Kidney tubule cell (primary cell): ENCODE data around the gene IFNGR1.
A peak's percentile ranks its signal among the peaks of the same experiment; 100 is the strongest.
"Not testable (repeated sequence)": the region's sequence is repeated elsewhere in the genome, so short reads cannot be mapped to it uniquely, and the experiment has no call there.

Experiments
- DNase-seq: peaks from one replicate; pipeline ENCODE4 v3.0.0-alpha.2; 2018; ENCODE audit warnings: low spot score

The IFNGR1 gene

DNA sequence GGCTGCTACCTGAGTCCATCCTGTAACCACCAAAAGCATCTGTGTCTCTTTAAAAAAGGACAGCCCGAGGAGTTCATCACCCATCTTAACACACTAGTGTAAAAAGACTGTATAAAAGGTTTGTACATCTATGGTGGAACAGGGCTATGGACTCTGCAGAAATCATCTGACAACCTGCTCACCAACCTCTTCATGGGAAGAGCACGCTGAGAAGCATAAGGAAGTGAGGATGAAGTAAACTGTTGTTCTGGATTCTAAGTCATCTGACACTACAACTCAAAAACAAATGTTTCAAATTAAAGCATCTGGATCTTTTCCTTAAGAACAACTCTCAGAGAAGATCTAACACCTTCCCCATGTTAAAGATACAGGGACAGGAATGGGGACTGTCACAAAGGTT is 5.4 kb downstream of the IFNGR1 start:
- no peak for DNase-seq

GRCh38 chr6:137213331-137213740 is 5.8 kb downstream of the IFNGR1 start:
- DNase-seq: no peak

GRCh38 chr6:137211910-137212309 is 7.3 kb downstream of the IFNGR1 start:
- no peak for DNase-seq

DNA sequence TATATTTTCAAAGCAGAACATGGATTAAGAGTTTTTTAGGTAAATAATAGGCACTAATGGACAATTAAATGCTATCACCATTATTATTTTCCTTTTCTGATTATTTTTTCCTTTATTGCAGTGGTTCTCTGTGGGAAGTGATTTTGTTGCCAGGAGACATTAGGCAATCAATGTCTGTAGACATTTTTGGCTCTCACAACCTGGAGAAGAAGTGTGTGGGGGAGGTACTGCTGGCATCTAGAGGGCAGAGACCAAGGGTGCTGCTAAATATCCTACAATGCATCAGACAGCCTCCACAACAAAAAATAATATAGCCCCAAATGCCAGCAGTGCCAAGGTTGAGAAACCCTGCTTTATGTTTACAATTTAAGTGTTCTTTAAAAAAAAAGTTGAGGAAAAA is 8.3 kb downstream of the IFNGR1 start:
- no peak for DNase-seq

DNA sequence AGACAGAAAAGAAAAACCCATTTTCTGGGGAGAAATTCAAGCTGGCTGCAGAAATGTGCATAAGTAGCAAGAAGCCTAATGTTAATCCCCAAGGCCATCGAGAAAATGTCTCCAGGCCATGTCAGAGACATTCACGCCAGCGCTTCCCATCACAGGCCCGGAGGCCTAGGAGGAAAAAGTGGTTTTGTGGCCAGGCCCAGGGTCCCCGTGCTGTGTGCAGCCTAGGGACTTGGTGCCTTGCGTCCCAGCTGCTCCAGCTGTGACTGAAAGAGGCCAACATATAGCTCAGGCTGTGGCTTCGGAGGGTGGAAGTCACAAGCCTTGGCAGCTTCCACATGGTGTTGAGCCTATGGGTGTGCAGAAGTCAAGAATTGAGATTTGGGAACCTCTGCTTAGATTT is 10.9 kb downstream of the IFNGR1 start:
- no peak for DNase-seq

DNA sequence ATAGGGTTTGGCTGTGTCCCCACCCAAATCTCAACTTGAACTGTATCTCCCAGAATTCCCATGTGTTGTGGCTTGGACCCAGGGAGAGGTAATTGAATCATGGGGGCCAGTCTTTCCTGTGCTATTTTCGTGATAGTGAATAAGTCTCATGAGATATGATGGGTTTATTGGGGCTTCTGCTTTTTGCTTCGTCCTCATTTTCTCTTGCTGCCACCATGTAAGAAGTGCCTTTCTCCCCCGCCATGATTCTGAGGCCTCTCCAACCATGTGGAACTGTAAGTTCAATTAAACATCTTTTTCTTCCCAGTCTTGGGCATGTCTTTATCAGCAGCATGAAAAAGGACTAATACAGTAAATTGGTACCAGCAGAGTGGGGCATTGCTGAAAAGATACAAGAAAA is 11.7 kb downstream of the IFNGR1 start:
- not testable (repeated sequence) for DNase-seq

- DNase-seq: no peak
Measured at GRCh38 chr6:137206577-137206976, 12.6 kb downstream of the IFNGR1 start.

- DNase-seq: no peak
Measured at GRCh38 chr6:137203256-137203655, 15.9 kb downstream of the IFNGR1 start.

- DNase-seq: no peak
Measured at GRCh38 chr6:137202078-137202477, 17.1 kb downstream of the IFNGR1 start.

DNA sequence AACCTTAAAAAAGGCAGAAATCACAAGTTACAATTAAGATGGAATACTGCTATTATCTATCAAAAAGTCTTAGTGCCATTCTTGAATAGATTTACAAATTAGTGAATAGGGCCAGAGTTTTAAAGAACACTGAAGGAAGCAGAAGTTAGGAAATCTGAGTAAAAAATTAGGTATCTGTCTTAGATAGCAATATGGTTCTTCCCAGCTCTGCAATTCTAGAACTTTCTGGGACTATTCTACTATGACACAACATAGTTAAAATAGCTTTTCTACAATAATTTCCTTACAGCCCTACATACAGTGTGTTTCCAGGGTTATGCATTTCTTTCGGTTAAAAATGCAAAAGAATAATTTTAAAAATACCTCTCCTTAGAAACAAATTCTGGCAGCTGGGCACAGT is 18.2 kb downstream of the IFNGR1 start:
- DNase-seq: no peak

DNA sequence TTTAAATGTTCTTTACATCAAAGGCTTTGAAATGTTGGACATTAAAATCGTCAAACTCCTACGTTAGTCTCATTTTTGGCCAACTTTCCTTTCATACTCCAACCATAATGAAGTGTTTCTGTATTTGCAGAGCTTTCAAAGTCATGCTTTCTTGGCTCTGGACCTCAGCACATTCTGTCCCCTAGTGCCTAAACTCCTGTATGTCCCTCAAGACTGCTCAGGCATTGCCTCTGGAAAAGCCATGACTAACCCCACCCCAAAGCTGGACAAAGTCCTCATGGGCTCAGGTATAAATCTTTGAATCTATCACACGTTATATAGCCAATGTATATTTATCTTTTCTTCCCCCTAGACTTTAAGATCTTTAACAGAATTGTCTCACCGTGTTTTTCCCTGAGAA is 18.9 kb downstream of the IFNGR1 start:
- no peak for DNase-seq

GRCh38 chr6:137197684-137198645 is 21.2 kb downstream of the IFNGR1 start:
- DNase-seq: no peak

GRCh38 chr6:137193256-137194070 is 25.7 kb downstream of the IFNGR1 start:
- no peak for DNase-seq

GRCh38 chr6:137192821-137193220 is 26.4 kb downstream of the IFNGR1 start:
- DNase-seq: no peak

- DNase-seq: no peak
Measured at GRCh38 chr6:137191670-137192069, 27.5 kb downstream of the IFNGR1 start.

DNA sequence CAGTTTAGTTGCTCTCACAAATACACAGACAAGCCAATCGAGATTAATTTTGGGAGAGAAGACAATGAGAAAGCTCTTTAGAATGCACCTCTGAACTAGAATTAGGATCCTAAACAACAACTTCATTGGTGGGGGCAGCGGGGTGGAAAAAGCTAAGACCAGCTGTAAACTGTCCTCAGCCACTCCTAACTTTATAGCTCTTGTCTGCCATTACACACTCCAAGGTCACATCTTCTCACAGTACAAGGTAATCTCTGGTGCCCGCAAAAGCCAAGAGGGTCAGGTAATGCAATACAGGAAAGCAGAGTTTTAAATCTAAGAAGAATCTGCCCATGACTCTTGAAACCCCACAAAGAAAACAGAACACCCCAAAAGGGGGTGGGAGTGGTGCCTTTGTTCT is 27.9 kb downstream of the IFNGR1 start:
- DNase-seq: no peak

GRCh38 chr6:137190583-137191094 is 28.5 kb downstream of the IFNGR1 start:
- no peak for DNase-seq

- peak; percentile 4 for DNase-seq
Measured at GRCh38 chr6:137188855-137189254, 30.3 kb downstream of the IFNGR1 start.

DNA sequence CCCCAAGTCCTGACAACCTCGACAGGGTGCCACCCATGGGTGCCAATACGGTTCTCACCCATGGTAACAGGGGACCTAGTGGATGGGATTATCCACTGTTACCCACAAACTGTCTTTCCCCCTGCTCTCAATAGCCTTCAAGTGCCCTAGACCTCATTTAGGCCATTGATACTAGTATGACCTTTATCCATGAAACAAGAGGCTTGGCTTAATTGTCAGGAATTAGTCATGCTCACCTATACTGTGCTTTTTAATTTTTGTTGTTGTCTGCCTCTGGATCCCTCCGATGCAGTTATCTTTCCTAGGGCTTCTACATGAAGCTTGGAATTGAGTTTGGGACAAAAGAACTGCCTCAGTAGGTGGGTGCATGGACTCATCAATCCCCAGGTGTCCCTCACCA is 33.9 kb downstream of the IFNGR1 start:
- DNase-seq: no peak

GRCh38 chr6:137182654-137183073 is 36.5 kb downstream of the IFNGR1 start:
- no peak for DNase-seq

DNA sequence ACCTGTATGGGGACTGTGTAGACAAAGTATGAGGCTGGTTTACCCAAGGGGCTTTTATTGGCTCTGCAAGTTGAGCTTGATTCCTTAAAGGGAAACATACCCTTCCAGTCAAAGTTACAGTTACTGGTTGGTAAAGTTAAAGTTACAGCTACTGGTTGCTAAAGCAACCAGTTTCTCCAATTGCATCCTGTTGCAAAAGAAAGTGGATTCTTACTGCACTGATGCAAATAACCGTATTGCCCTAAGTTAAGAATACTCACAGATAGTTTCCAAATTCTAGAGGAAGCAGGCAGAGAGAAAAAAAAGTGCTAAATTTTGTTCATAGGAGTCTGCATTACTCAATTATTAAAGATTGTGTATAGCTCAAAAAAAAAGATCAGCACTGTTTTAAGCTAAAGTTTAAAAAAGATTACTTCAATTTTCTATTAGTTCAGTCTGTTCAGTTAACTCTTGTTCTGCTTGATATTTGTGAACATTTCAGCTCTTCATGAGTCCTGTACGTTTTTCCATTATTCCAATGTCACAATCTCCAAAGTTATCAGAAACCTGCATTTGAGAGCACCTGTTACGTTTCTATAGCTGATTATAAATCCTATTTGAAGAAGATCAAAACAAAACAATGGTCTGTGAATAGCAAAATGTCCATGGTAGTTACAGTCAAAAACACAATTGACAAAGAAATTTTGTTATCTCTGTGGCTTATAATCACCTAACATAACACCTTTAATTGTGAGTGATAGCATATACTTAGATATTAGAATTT is 37.1 kb downstream of the IFNGR1 start:
- no peak for DNase-seq

- no peak for DNase-seq
Measured at GRCh38 chr6:137177611-137178010, 41.6 kb downstream of the IFNGR1 start.
